GM11168 (cell line): ENCODE measurements around the gene AKR1D1.
"Not testable (repeated sequence)": the region's sequence is repeated elsewhere in the genome, so short reads cannot be mapped to it uniquely, and the experiment has no call there.

Experiments
- in situ Hi-C: fragments of 300-500 bp; cut with MboI; formaldehyde crosslinking; loops from one replicate; pipeline ENCODE4 v1.12.0; 2022; ENCODE audit warnings: low sequenced_read_pairs; ENCODE audit not compliant: unreplicated experiment

The AKR1D1 gene, protein sequence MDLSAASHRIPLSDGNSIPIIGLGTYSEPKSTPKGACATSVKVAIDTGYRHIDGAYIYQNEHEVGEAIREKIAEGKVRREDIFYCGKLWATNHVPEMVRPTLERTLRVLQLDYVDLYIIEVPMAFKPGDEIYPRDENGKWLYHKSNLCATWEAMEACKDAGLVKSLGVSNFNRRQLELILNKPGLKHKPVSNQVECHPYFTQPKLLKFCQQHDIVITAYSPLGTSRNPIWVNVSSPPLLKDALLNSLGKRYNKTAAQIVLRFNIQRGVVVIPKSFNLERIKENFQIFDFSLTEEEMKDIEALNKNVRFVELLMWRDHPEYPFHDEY

DNA sequence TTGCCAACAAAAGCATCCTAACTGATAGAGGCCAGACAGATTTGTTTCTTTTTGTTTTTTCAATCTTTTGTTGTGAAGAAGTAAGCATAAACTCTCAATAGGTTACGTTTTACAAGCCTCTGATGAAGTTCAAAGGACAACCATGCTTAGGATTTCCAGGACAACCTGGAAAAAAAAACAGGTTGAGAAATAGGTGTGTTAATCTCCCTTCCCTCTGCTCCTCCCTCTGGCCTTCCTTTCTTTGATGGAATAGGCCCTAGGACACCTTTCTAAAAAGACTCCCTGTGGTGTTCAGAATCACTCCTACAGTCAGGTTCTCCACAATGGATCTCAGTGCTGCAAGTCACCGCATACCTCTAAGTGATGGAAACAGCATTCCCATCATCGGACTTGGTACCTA is at the start of gene AKR1D1:
TSS of gene AKR1D1 (plus strand) at position 264 of the 400 bp plus-strand sequence. CDS start at position 324, 60 bp downstream.
- in situ Hi-C loops: no loop called here

DNA sequence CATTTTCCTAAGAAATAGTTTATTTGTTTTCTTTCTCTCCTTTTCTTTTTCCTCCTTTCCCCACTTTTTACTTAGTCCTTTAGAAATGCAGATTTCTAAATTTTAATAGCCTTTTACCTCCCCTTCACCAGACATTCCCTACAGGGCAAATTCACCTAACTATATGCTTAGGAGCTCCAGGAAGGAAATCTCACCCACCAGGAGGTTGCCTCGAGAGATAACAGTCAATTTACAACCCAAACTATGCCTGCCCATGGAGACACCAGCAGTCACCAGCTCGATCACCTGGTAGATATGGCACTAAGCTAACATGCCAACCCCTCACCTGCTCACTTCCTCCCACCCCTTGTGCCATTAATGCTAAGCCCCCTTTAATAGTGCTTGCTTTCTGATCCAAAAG is 49.2 kb upstream of the AKR1D1 start:
- in situ Hi-C loops: no loop called here

DNA sequence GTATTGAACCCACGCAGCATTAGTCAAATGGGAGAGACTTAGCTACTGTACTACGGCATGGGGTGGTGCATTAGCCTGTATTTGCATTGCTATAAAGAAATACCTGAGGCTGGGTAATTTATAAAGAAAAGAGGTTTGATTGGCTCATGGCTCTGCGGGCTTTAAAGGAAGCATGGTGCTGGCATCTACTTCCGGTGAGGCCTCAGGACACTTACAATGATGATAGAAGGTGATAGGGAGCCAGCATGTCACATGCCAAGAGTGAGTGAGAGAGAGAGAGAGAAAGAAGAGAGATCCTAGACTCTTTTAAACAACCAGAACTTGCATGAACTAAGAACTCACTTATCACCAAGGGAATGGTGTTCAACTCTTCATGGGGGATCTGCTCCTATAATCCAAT is 47.1 kb upstream of the AKR1D1 start:
- in situ Hi-C loops: no loop called here

DNA sequence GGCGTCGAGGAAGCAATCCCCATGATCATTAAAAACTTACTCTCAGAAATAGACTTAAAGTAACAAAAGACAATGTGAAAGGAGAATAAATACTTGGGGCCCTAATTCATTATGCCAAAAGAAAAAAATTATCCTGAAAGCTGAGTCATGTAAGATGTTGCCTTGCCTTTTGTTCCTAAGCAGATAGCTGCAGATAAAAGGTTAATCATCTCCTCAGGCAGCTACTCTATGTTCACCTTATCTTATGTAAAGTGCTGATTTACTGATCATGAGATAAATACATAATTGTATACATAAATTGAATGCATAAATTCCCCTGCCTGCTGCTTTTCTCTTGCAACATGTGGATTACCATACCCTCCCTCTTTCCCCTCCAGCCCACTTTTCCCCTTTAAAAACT is 46.3 kb upstream of the AKR1D1 start:
- in situ Hi-C loops: no loop called here

DNA sequence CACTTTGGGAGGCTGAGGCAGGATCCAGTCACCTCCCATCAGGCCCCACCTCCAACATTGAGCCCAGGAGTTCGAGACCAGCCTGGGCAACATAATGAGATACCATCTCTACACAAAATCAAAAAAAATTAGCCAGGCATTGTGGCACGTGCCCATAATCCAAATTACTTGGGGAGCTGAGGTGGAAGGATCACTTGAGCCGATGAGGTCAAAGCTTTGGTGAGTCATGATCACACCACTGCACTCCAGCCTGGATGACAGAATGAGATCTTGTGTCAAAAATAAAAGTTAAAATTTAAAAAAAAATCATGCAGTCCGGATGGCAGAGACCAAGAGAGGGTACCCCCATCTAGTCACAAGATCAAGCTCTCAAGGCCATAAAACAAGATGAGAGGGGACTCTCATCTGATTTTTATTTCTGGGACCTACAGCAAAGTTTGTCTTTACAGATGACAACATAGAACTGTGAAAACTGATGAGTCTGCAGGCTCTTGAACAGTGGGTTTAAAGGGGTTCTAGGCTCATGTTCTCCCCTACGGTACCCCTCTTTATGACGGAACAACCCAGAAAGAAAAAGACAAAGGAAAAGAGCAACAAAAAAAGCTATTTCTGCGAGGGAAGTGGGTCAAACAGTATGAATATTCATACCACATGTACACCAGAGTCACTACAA is 45.4 kb upstream of the AKR1D1 start:
- in situ Hi-C loops: no loop called here

DNA sequence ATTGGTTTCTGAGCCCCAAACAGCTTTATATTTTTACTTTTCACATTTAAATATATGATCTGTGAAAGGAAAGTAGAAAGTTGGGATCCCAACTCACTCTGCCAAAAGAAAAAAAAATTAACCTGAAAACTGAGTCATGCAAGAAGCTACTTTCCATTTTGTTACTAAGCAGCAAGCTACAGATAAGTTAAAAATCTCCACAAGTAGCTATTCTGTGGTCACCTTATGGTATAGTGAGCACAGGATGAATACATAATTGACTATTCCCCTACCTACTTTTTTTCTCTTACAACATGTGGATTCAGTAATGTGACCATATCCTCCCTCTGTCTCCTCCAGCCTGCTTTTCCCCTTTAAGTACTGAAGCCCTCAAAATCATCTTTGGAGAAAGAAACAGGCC is 44.1 kb upstream of the AKR1D1 start:
- in situ Hi-C loops: no loop called here

DNA sequence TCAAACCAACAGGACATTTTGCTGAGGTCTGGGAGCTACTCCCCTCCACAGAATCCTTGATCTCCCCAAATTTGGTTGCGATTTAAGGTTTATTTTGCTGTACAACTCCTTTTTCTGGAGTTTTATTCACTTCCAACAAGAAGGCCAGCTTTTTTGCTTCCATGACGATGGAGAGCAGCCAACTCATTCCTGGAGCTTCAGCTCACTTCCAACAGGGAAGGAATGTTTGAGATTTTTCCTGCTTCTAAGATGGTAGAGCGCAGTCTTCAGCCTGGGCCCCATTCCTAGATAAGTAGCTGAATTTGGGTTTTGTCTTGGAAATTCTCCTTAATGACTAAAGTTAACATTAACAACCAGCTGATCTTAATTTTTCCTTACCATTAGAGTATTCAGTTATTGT is 43.5 kb upstream of the AKR1D1 start:
- in situ Hi-C loops: no loop called here

DNA sequence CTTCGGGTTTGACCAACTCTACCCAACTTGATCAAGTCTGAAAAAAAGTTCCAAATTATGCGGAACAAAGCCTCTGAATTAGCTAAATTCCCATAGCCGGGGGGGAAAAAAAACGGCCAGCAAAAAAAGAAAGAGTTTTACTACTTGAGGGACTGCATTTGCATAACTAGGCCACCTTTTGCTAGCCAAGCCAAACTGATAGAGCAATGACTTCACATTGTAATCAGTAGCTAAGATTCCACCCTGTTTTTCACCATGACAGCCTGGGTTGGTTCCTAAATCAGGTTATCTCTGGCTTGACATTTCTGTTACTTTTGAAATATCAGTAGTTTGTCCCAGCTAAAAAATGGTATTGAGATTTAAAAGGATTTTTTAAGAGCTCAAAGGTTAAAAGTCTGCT is 43.0 kb upstream of the AKR1D1 start:
- in situ Hi-C loops: no loop called here

DNA sequence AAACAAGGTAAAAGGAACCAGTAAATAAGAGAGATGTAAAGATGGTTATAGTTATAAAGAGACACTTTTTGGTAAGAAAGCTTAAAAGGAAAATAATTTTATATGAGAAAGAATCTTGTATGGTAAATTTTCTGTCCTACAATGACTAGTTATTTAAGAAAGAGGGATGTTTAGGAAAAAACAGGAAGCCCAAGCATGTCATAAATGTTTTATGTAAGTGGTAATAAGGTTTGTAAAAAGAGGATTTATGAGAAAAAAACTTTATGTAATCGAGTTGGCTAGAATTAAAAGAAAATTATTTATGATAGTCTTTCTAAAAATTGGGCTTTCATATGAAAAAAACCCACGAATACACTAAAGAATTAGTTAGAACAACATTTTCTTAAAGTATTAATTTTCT is 40.1 kb upstream of the AKR1D1 start:
- in situ Hi-C loops: no loop called here

DNA sequence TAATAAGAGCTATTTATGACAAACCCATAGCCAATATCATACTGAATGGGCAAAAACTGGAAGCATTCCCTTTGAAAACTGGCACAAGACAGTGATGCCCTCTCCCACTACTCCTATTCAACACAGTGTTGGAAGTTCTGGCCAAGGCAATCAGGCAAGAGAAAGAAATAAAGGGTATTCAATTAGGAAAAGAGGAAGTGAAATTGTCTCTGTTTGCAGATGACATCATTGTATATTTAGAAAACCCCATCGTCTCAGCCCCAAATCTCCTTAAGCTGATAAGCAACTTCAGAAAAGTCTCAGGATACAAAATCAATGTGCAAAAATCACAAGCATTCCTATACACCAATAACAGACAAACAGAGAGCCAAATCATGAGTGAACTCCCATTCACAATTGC is 36.2 kb upstream of the AKR1D1 start:
- in situ Hi-C loops: not testable (repeated sequence)

DNA sequence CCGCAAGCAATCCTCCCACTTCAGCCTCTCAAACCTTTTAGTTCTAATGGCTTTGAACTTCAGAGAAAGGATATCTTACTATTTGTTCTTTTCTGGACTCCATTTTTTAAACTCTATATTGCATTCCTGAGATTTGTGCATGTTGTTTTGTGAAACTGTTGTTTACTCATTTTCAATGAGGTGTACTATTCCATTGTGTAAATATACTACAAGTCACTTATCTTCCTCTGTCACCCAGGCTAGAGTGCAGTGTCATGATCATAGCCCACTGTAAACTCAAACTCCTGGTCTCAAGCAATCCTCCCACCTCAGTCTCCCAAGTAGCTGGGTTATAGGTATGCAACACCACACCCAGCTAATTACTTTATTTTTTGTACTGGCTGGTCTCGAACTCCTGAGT is 31.4 kb upstream of the AKR1D1 start:
- in situ Hi-C loops: no loop called here

DNA sequence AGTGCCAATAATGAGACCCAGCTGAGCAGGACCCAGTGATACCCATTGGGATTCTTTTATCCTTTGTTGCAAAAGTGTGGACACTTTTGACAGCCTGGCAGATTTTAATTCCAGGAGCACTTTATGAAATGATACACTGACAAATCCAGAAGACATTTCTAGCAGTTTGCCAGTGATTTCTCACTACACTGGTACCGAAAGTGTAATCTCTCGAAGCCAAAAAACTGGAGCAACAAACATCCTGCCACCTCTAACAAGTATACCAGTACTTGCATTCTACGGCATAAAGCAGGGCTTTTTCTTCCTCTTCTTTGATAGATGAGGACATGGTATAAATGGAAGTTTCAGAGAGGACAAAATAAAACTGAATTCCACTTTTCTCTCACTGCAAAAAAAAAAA is 28.4 kb upstream of the AKR1D1 start:
- in situ Hi-C loops: no loop called here

DNA sequence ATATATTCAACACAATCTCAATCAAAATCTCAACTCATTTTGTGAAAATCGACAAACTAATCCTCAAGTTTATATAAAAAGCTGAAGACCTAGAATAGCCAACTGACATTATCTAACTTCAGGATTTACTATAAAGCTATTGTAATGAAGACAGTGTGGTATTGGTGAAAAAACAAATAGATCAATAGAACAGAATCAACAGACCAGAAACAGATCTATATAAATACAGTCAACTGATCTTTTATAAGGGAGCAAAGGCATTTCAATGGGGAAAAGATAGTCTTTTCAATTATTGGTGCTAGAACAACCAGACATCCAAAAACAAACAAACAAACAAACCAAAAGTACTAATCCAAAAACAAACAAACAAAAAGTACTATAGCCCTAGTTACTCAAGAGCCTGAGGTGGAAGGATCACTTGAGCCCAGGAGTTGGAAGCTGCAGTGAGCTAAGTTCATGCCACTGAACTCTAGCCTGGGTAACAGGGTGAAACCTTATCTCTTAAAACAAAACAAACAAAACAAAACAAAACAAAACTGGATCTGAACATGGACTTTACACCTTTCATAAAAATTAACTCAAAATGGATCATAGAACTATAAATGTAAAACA is 26.6 kb upstream of the AKR1D1 start:
- in situ Hi-C loops: no loop called here

DNA sequence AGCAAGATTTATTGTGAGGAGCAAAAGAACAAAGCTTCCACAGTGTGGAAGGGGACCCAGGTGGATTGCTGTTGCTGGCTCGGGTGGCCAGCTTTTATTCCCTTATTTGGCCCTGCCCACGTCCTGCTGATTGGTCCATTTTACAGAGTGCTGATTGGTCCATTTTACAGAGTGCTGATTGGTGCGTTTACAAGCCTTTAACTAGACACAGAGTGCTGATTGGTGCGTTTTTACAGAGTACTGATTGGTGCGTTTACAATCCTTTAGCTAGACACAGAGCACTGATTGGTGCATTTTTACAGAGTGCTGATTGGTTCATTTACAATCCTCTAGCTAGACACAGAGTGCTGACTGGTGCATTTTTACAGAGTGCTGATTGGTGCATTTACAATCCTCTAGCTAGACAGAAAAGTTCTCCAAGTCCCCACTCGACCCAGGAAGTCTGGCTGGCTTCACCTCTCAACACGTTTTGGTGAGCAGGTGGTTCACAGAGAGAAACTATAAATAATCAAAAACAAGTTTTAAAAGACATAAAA is 24.5 kb upstream of the AKR1D1 start:
- in situ Hi-C loops: not testable (repeated sequence)

DNA sequence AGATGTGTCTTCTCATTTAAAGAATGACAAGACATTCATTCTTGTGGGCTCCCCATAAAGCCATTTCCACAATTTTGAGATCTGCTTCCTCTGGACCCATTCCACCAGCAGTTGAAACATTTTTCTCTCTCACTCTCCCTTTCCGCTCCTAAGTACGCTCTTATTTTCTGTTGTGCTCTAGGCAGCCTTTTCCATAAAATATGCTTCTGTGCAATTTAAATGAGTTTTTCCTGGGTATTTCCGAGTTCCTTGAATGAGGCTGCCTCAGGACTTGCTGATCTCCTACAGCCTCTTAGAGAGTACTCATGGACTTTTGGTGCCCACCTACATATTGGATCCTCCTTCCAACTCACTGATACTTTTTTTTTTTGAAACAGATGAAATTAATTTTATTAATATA is 23.6 kb upstream of the AKR1D1 start:
- in situ Hi-C loops: no loop called here

DNA sequence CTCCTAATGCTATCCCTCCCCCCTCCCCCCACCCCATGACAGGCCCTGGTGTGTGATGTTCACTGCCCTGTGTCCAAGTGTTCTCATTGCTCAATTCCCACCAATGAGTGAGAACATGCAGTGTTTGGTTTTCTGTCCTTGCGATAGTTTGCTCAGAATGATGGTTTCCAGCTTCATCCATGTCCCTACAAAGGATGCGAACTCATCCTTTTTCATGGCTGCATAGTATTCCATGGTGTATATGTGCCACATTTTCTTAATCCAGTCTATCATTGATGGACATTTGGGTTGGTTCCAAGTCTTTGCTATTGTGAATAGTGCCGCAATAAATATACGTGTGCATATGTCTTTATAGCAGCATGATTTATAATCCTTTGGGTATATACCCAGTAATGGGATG is 20.6 kb upstream of the AKR1D1 start:
- in situ Hi-C loops: not testable (repeated sequence)

DNA sequence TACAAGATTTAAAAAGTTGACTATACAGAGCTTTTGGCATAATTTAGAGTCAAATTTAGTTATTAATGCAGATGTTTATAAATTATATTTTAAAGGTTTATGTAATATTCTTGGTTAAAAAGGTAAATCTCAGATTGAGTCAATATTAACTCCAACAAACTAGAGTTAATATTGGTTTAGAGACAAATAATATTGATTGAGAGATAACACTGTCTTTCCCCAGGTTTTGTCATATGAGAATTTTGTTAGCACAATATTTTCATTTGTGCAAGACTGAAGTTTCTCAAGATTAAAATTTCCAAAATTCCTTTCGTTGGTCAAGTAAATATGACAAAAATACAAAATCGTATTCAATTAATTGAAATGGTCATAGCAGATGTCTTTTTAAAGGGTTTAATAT is 12.9 kb upstream of the AKR1D1 start:
- in situ Hi-C loops: no loop called here

DNA sequence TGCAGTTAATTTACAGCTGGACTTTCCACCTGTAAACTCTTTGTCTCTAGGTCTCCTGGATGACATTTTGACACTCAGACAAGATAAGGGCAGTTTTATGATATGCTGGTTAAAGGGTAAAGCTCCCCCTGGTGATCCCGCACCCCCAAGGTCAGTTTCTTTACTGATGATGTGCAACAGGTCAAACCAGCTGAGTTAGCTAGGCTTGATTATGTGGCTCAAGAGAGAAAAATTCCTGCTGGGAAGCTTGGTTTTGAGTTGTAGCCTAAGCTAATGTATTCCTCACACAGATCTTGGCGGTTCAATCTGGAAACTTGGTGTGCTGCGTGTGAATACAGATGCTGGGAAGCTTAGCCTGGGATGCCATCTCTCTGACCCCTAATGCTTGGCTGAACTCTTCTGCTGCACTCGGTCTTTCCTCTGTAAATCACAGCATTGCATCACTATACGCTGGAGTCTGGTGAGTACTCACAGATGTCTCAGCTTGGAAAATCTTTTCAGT is 11.4 kb upstream of the AKR1D1 start:
- in situ Hi-C loops: no loop called here

DNA sequence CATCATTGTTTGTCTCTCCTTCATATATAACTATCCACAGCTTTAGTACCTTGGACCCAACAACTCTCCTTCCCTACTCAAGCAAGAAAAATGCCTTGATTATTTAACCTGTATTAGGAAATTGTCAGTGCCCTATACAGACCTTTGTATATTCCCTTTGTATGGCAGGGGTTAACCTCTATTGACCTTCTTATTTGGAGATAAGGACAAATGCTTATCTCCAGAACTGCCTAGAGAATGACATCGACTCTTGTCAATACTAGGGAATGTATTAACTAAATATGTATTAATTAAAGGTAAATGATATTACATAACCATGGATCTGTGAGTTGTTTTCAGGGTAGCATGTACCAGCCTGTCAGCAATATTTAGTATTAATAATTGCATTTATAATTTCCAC is 10.4 kb upstream of the AKR1D1 start:
- in situ Hi-C loops: no loop called here

DNA sequence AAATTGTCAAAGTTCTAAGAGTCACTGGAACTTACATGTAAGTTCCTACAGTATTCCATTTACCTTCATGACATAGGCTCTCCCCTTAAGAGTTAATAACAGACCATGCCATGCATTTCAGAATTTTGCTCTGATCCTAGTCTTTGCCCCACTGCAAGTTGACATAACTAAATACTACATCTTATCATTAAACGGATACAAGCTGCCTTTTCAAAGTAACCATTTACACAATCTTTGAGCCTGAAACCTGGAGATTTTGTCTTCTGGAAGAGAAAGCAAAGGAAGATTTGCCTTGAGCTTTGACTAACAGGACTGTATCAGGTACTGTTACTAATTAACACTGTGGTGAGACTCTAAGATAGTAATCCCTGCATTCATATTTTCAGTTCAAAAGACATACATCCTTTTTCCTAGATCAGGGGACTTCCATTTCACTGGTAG is 9.3 kb upstream of the AKR1D1 start:
- in situ Hi-C loops: no loop called here

DNA sequence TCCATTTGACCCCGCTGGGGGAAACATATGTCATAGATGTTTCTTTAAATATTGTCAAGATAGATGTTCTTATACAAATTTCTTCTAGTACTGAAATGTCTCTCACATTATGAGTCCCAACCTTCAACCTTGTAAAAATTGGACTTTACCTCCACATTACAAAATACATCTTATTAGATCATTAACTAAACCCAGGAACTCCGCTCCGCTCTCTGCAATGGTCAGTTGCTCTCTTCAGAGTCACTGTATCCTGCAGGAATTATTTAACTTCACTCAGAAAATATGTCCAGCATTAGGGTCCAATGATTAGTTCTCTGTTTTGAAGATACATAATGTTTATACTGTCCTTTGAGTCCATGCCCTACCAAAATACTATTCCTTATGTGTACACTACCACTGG is 8.5 kb upstream of the AKR1D1 start:
- in situ Hi-C loops: no loop called here
